Activated naive CD8-positive, alpha-beta T cell (primary cell): ENCODE results near the gene DNAJC15.

Experiments used
- H3K27ac Mint-ChIP-seq: one replicate; pipeline ENCODE4 v1.8.0; 2021; ENCODE audit warnings: mixed read lengths
- H3K27me3 Mint-ChIP-seq: one replicate; pipeline ENCODE4 v1.8.0; 2021; ENCODE audit warnings: mixed read lengths
- H3K36me3 Mint-ChIP-seq: one replicate; pipeline ENCODE4 v1.8.0; 2021; ENCODE audit warnings: mixed read lengths
- H3K4me1 Mint-ChIP-seq: one replicate; pipeline ENCODE4 v1.8.0; 2021; ENCODE audit warnings: low read depth, mixed read lengths
- H3K4me3 Mint-ChIP-seq: one replicate; pipeline ENCODE4 v1.8.0; 2021; ENCODE audit warnings: mild to moderate bottlenecking, mixed read lengths
- H3K9me3 Mint-ChIP-seq: one replicate; pipeline ENCODE4 v1.8.0; 2021; ENCODE audit warnings: low read depth, mixed read lengths

The DNAJC15 gene

DNA sequence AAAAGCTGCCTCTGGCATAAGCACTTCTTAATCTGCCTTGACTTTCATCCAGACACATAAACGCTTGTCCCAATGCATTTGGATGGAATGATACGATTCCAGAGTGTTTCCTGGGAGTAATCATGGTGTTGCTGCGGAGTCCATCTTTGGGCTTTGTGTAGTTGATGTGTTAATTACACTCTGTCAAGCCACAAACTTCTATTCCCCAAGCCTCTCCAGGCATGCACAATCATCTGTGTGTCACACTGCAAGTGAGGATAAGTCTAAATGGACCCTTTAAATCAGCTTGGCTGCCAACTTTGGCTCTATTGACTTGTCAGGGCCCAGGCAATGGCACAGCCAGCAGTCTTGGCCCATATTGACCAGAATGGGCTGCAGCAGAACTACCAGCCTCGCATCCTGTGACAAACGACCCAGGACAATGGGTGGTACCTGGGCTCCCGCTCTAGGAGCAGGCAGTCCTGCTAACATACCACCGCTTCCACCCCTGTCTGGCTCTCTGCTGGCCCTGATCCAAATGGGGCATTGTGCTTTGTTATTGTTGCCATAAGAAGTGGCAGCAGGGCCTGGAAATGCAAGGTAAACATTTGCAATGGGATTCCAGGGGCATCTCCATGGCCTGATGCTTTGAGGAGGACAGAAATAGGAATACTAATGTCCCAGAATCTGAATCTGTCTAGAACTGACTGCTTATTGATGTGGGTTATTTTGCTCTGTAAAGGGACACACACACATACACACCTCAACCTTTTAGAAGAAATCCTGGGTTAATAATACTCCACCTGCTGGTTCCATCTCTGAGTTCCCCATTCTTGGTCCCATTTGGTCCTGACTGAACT is 127.2 kb downstream of the DNAJC15 start:
- no peaks in the 10 kb centered on the region for H3K9me3 Mint-ChIP-seq
- no peaks in the 10 kb centered on the region for H3K4me1 Mint-ChIP-seq
- H3K27me3 Mint-ChIP-seq = peaks cover 1% of the 10 kb centered on the region
- H3K27ac Mint-ChIP-seq = no peak overlapping the region
- H3K4me3 Mint-ChIP-seq = no peak overlapping the region
- H3K36me3 Mint-ChIP-seq = no peaks in the 10 kb centered on the region

GRCh38 chr13:43153436-43154090 is 130.2 kb downstream of the DNAJC15 start:
- Mint-ChIP-seq H3K36me3 (no peaks in the 10 kb centered on the region), H3K9me3 (no peaks in the 10 kb centered on the region), H3K27me3 (no peaks in the 10 kb centered on the region), H3K4me1 (no peaks in the 10 kb centered on the region), H3K27ac (no peak overlapping the region), H3K4me3 (no peak overlapping the region)

DNA sequence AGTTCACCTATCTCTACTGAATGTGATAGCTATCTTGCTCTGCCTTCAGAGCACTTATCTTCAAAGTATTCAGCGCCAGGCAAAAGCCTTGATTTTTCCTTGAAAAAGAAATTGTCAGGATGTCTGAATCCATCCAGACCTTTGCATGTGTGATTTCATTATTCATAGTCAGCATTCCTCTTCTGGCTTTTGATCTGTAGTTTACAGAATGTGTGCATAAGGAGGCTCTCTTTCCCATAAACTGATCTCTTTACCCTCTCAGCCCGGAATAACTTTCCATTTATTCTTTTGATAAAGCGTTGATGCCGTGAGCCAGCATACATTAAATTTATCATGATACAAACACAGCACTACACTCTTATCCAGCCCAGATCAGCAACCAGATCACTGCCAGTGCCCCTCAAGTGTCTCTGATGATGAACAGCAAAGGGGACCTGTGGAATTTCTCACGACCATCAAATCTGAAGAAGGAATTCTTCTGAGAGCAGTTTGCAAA is 130.8 kb downstream of the DNAJC15 start:
- no peaks in the 10 kb centered on the region for H3K27me3 Mint-ChIP-seq
- no peak overlapping the region for H3K27ac Mint-ChIP-seq
- H3K36me3 Mint-ChIP-seq = no peaks in the 10 kb centered on the region
- H3K9me3 Mint-ChIP-seq = no peaks in the 10 kb centered on the region
- no peak overlapping the region for H3K4me3 Mint-ChIP-seq
- H3K4me1 Mint-ChIP-seq = no peaks in the 10 kb centered on the region

GRCh38 chr13:43154839-43155238 is 131.5 kb downstream of the DNAJC15 start:
- no peaks in the 10 kb centered on the region for H3K36me3 Mint-ChIP-seq
- H3K4me3 Mint-ChIP-seq = no peak overlapping the region
- H3K27ac Mint-ChIP-seq = no peak overlapping the region
- H3K4me1 Mint-ChIP-seq = no peaks in the 10 kb centered on the region
- no peaks in the 10 kb centered on the region for H3K27me3 Mint-ChIP-seq
- no peaks in the 10 kb centered on the region for H3K9me3 Mint-ChIP-seq

- Mint-ChIP-seq H3K9me3 (no peaks in the 10 kb centered on the region), H3K36me3 (no peaks in the 10 kb centered on the region), H3K27me3 (no peaks in the 10 kb centered on the region), H3K27ac (no peak overlapping the region), H3K4me1 (no peaks in the 10 kb centered on the region), H3K4me3 (no peak overlapping the region)
Measured at GRCh38 chr13:43156916-43157315, 133.5 kb downstream of the DNAJC15 start.

DNA sequence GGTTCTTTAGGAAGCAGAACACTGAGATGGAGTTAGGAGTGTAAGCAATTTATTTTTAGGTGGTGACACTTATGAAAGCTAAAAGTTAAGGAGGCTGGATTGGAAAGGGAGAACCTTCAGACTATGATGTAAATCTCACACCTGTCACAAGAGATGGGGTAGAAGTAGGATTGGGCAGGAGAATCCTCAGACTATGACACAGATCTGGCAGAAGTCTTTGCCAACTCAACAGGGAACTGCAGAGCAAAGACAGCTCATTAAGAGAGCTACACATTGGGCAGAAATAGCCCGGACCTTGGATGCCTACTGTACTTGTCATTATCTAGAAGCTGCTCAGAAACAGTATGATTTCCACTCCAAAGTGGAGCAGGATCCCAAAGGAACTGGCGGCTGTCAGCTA is 134.4 kb downstream of the DNAJC15 start:
- Mint-ChIP-seq H3K4me3 (no peak overlapping the region), H3K9me3 (no peaks in the 10 kb centered on the region)

GRCh38 chr13:43158516-43158915 is 135.1 kb downstream of the DNAJC15 start:
- no peaks in the 10 kb centered on the region for H3K27me3 Mint-ChIP-seq
- no peaks in the 10 kb centered on the region for H3K36me3 Mint-ChIP-seq
- H3K27ac Mint-ChIP-seq = no peak overlapping the region
- no peaks in the 10 kb centered on the region for H3K4me1 Mint-ChIP-seq
- H3K9me3 Mint-ChIP-seq = no peaks in the 10 kb centered on the region
- H3K4me3 Mint-ChIP-seq = no peak overlapping the region

More for the DNA sequence above, 134.4 kb downstream of the DNAJC15 start:
- Mint-ChIP-seq H3K36me3 (no peaks in the 10 kb centered on the region), H3K27me3 (no peaks in the 10 kb centered on the region), H3K4me1 (no peaks in the 10 kb centered on the region), H3K27ac (no peak overlapping the region)

GRCh38 chr13:43159026-43159461 is 135.7 kb downstream of the DNAJC15 start:
- no peaks in the 10 kb centered on the region for H3K9me3 Mint-ChIP-seq

More at GRCh38 chr13:43159026-43159461, 135.7 kb downstream of the DNAJC15 start:
- Mint-ChIP-seq H3K27me3 (no peaks in the 10 kb centered on the region), H3K4me1 (no peaks in the 10 kb centered on the region), H3K27ac (no peak overlapping the region), H3K4me3 (no peak overlapping the region), H3K36me3 (no peaks in the 10 kb centered on the region)
